GM18909 (cell line): ENCODE measurements around the gene CFAP53.
"Not testable (repeated sequence)": the region's sequence is repeated elsewhere in the genome, so short reads cannot be mapped to it uniquely, and the experiment has no call there.

Experiments used
- ATAC-seq: cut with Tn5 transposase; IDR thresholded peaks from one replicate; pipeline ENCODE4 v1.9.1; 2021; ENCODE audit warnings: mild to moderate bottlenecking; ENCODE audit not compliant: unreplicated experiment, poor library complexity

The CFAP53 gene

GRCh38 chr18:50266248-50266704, at the start of gene CFAP53:
Gene CFAP53, minus strand, starts transcription at chr18:50266495. Its CDS starts 91 bp downstream, at chr18:50266404.
- peak; percentile 81 for ATAC-seq

- peak; percentile 73 for ATAC-seq
These were observed 49.0 kb upstream of the CFAP53 start for GRCh38 chr18:50315100-50315871.

- no peak for ATAC-seq
These were observed 47.7 kb upstream of the CFAP53 start for GRCh38 chr18:50313873-50314460.

- ATAC-seq = peak; percentile 27
These were observed 46.8 kb upstream of the CFAP53 start for GRCh38 chr18:50313031-50313607.

- ATAC-seq = peak; percentile 79
These were observed 46.2 kb upstream of the CFAP53 start for GRCh38 chr18:50312296-50313030.

- ATAC-seq = no peak
These were observed 45.4 kb upstream of the CFAP53 start for GRCh38 chr18:50311650-50312049.

- ATAC-seq = no peak
These were observed 43.8 kb upstream of the CFAP53 start for GRCh38 chr18:50310080-50310479.

GRCh38 chr18:50308851-50309250, 42.6 kb upstream of the CFAP53 start:
- ATAC-seq = not testable (repeated sequence)

- ATAC-seq = peak; percentile 89
These were observed 41.6 kb upstream of the CFAP53 start for GRCh38 chr18:50307738-50308470.

- ATAC-seq = no peak
These were observed 41.1 kb upstream of the CFAP53 start for GRCh38 chr18:50307400-50307737.

GRCh38 chr18:50306944-50307343, 40.6 kb upstream of the CFAP53 start:
- ATAC-seq = no peak

- ATAC-seq = no peak
These were observed 34.8 kb upstream of the CFAP53 start for GRCh38 chr18:50301074-50301473.

GRCh38 chr18:50299626-50300388, 33.5 kb upstream of the CFAP53 start:
- no peak for ATAC-seq

GRCh38 chr18:50298443-50299284, 32.4 kb upstream of the CFAP53 start:
- no peak for ATAC-seq

GRCh38 chr18:50297621-50298442, 31.5 kb upstream of the CFAP53 start:
- peak; percentile 100 for ATAC-seq

- ATAC-seq = no peak
These were observed 26.7 kb upstream of the CFAP53 start for GRCh38 chr18:50293039-50293438.

GRCh38 chr18:50289108-50289443, 22.8 kb upstream of the CFAP53 start:
- ATAC-seq = no peak
